ENCODE data around the gene TTC32.
"Not testable (repeated sequence)": the region's sequence is repeated elsewhere in the genome, so short reads cannot be mapped to it uniquely, and the experiment has no call there.

TTC32 gene

DNA sequence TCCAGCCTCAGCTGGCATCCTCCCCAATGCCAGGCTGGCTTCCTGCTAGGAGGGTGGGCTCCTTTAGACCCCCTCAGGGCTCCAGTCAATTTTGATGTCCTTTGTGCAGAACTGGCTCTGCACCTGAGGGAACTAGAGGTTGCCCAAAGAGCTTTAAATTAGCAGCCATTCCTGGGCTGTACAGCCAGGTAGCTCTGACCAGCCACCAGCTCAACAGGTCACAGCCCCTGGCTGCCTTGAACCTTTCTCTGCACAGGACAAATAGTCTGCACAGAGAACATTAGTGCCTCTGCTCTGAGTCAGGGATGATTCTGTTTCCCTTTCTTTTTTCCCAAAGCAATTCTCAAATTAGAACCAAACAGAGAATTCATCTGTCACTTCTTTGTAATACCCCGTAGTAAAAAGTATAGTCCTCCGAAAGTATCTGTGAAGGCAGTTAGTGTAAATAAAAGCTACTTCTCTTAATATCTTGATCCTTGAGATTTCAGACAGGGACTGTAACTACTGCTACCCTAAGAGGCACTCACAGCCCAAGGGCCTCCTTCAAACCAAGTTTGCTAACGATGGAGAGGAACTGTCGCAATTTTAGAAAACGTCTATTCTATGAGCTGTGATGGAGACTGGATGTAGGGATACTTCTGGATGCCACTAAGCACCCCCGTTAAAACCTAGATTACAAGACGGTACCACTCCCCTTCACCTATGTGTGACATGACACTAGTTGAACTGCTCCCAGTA, 3.0 kb downstream of the TTC32 start:
- DNase-seq = no peak

DNA sequence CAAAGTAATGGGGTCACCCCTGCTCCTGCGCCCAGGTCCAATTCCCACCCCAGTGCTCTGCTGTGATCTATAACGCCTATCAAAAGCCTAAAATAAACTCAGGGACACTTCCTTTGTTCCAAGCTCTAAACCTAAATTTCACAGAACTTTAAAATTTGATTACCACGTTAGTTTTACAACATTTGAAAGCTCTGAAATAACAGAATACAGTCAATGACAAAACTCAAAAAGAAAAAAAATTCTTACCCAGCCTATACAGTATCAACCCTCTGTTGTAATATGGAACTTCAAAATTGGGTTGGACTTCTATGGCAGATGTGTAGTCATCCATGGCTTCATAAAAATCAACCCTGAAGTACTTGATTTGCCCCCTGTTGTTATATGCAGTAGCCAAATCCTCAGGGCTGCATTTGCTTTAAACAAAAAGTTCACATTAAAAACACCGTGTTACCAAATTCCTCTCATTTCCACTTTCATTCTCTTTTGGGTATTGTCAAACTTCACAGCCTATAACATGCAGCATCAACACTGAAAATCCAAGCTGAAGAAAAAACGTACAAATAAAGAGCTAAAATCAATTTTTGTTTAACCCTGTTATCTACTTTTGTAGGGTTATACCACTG, 4.0 kb downstream of the TTC32 start:
- no peak for DNase-seq

DNA sequence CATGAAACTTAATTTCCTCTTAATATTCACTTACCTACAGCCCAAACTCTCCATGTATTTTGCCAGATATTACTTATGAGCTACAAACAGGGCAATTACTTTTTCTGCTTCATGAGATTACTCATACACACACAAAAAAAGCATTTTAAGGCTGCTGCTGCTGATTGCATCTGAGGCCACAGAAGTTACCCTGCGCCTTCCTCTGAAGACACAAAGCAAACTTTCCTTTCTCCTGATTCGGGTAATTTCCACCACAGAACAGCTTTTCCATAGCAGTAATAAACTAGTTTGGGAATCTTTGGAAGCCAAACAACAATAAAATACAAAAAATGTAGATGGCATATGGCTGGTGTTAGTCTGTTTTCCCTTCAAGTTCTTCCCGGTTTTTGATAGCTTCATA, 6.2 kb downstream of the TTC32 start:
- DNase-seq = no peak

DNA sequence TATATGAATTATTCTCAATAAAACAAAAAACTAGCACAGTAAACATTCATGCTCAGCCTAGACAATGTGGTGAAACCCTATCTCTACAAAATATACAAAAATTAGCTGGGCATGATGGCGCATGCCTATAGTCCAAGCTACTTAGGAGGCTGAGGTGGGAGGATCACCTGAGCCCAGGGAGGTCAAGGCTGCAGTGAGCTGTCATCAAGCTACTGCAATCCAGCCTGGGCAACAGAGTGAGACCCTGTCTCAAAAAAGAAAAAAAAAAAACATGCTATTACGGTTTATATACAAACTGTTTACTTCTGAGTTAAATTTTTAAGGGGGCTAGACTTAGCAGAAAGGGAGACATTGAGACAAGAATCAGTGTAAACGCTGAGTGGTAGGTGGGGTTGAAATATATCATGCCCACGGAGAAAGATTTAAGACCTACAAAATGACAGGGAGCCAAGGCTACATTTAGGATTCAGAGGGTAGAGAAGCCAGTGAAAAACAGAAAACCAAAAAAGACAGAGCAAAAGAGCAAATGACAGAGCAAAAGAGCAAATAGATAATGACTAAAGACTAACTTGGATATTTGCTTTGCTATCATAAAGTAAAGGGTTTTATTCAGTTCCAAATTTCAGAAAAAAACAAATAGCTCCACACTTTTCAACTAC, 7.5 kb downstream of the TTC32 start:
- no peak for DNase-seq

DNA sequence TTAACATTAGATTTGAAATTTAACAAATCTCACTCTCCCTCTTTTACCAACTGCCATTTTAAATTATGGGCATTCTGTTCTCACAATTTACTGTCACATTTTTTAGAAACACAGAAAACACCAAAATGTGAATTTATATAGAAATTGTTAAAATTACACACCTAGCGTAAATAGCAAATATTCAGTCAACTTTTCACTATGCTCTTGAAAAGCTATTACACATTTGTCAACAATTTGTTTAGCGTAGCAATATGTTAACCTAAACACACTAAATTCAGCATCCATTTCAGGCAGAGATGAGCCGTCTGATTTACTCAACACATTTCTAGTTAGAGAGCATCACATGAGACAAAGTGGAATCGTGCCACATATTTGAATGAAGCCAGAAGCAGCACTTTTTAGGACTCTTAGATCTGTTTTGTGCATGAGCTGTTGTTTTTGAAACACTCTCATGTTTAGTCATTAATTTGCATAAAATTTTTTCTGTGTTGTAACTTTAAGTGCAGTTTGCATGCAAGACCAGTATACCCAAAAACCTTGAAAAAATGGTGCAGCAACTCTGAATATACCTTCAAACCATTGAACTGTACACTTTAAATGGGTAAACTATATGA, 8.2 kb downstream of the TTC32 start:
- DNase-seq = no peak

DNA sequence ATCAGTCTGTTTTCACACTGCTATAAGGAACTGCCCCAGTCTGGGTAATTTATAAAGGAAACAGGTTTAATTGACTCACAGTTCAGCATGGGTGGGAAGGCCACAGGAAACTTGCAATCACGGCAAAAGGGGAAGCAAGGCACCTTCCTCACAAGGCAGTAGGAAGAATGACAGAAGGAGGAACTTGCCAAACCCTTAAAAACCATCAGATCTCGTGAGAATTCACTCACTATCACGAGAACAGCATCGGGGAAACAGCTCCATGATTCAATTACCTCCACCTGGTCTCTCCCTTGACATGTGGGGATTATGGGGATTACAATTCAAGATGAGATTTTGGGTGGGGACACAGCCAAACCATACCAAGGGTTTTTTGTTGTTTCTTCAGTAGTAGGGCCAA, 9.8 kb downstream of the TTC32 start:
- peak; percentile 63 for DNase-seq

DNA sequence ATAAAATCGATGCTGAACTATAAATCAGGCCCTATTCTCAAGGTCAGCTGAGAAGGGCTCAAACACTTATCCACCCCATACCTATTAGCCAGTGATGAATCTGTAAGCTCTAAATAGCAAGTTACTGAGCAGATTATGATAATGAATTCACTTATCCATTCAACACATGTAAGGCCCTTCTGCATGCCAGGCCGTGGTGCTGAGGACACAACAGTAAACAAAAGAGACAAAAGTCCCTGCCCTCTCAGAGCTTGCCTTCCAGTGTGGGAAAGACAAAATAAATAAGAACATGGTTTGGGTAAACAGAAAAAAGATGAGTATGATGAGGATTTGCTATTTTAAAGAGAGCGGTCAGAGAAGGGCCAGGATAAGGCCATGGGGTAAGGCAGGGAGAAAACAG, 11.7 kb downstream of the TTC32 start:
- DNase-seq = no peak

DNA sequence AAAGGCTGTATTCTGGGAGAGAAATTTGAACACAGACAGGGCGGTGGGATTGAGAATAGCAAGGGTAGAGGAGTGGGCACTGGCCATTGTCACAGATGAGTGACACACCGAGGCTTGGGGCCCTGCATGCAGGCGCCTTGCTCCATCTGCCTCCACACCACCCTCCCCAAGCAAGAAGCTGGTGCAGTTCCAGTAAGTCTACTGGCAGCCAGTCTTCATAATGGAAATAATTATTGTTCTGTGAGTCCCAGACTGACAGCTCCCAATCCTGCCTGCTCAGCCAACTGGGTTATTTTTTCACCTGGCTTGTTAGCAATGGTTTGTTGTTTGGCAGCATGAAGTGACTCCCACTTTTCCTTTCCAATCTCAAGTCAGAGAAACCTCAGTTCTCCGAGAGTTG, 13.0 kb downstream of the TTC32 start:
- DNase-seq = no peak

DNA sequence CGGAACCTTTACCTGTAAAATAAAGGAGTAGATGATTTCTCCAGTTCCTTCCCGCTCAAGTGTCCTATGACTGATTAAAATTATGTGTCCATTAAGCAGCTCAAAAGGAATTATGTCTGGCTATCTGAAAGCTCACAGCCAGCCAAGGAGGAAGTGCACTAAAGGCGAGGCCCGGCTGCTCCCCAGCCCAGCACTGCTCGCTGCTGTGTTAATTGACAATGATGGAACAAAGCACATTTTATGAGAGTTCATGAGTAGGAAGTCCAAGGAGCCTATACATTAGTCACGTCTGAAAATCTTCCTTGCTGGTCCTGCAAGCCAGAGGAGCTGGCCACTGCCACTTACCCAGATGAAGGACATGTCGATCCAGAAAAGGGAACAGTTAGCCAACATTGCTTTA, 14.3 kb downstream of the TTC32 start:
- no peak for DNase-seq

DNA sequence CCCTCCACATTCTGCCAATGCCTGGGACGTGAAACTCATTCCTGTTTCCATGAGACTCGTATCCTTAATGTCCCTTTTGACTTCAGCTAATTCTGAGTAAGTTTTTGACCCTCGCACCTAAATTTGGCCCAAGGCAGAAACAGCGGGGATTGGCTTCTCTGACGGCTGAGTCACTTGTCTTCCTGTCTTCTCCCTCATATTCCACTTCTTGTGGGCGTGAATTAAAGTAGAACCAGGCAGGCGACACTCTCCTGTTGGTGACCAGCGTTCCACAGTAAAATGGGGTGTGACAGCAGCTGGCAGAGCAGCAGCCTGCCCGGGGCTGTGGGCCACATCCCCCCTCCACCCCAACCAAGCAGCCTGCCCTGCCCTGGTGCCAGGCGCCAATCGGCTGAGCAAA, 15.5 kb downstream of the TTC32 start:
- DNase-seq = no peak

DNA sequence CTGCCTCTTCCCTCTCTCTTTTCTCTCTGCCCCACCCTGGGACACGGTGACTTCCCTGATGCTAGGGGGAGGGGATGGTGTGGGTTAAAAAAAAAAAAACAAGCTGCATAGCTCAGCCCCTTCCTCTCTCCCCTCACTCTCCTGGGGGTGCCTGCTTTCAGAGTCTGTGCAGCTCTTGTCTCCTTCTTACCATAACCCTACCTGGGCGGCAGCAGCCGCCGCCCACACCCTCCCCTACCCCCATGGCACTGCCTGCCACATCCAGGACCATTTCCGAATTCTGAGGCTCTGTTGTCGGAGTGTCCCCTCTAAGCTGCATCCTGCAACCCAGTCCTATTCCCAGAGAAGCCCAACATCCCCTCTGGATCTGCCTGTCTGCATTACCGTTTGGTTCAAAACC, 16.0 kb downstream of the TTC32 start:
- DNase-seq = no peak

DNA sequence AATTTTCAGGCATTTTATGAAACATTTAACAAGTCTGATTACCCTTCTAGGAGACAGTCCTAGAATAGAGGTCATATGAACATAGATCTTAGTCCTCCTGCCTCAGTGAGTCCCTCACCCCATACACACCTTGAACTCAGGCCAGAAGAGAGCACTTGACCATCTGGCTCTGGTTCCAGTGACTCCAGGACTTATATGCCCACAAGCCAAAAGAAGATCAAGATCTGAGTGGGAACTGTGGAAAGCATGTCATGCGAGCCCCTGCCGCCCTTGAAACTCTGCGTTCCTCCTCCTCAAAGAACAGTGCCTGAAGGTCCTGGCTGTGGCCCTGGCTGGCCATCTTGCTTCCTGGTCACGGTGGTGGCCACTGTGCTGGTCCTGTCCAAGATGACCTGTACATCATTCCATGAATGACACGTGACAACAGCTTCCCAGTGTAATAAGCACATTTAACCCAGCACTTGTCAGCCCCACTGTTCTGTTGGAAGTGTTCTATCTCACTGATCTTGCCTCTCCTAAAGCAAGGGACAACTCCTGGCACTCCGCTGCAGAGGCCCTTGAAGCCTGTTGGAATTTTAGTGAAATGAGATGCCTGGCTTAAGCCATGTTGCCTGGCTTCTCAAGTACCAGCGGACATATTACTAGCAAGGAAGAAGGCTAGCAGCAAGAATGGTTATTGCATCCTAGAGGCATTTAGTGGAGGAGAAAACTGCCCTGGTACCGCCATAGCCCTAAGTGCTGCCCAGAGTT, 17.6 kb downstream of the TTC32 start:
- DNase-seq = no peak

DNA sequence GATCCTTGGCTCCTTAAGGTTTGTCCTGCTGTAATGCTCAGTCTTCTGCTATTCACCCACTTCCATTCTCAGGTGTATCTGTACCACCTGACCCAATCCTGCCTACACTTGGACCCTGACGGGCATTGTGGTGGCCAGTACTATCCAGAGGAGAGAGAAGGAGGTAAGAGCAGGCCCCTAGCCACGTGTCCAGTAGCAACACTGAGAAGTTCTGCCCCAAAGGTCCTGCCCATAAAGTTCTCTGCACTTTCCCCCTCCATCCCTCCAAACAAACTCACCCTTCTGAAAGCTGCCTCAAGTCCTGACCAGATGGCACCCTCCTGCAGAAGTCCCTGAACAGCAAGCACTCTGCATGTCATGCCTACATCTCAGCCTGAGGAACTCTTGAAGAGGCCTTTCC, 18.3 kb downstream of the TTC32 start:
- no peak for DNase-seq

DNA sequence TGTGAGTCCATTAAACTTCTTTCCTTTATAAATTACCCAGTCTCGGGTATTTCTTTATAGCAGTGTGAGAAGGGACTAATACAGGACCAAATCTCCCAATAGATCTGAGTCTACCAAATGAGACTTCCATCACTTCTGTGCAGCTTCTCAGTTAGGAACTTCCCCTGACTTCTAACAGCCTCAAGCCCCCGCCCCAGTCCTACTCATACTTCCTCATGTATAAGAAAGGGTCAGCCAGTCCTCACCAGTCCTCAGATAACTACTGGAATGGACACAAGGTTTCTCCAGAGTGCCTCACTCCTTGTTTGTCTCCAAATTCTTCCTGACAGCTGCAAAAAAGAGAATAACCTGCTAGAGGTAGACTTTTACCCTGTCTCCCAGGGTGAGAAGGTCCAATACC, 19.5 kb downstream of the TTC32 start:
- no peak for DNase-seq

DNA sequence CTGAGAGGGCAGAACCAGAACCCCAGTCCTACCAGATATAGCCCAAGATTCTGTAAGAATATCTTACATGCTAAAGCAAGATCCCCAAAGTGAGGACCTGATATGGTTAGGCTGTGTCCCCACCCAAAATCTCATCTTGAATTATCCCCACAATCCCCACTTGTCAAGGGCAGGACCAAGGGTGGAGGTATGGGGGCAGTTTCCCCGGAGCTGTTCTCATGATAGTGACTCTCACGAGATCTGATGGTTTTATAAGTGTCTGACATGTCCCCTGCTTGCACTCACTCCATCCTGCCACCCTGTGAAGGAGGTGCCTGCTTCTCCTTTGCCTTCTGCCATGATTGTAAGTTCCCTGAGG, 19.9 kb downstream of the TTC32 start:
- no peak for DNase-seq

DNA sequence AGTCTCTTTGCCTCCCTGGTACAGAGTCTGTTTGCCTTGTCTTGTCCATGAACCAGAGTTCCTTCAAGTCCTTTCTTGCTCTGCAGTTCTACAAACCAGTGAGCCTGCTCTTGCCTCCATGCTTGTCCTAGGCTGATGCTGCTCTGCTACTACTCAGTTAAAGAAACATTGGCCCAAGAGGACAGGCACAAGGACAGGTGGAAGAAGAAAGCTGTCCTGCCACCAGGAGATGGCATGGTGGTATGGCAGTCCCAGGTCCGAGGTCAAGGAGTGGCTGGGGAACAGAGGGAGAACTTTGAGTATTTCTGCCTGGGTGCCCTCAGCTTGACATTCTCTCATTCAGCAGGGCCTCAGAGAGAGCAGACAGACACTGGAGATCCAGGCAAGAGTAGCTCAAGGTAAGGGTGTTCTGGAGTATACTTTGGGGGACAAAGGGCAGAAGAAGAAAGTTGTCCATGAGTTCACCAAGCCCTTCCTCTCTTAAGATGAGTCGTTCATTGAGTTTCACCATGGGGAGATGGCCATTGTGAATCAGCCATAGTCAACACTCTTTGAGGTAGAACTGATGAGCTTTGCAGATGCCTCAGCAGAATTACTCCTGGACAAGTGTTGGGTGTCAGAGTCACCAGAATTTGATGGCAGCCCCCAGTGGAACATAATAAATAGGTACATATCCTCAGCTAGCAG, 20.4 kb downstream of the TTC32 start:
- DNase-seq = no peak

DNA sequence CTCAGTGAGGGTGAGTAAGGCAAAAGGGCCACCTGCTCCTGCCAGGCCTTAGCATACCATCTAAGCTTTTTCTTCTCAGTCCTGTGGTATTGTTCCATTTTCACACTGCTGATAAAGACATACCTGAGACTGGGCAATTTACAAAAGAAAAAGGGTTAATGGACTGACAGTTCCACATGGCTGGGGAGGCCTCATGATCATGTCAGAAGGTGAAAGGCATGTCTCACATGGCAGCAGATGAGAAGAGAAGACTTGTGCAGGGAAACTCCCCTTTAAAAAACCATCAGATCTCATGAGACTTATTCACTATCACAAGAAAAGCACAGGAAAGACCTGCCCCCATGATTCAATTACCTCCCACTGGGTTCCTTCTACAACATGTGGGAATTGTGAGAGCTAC, 21.6 kb downstream of the TTC32 start:
- DNase-seq = not testable (repeated sequence)

DNA sequence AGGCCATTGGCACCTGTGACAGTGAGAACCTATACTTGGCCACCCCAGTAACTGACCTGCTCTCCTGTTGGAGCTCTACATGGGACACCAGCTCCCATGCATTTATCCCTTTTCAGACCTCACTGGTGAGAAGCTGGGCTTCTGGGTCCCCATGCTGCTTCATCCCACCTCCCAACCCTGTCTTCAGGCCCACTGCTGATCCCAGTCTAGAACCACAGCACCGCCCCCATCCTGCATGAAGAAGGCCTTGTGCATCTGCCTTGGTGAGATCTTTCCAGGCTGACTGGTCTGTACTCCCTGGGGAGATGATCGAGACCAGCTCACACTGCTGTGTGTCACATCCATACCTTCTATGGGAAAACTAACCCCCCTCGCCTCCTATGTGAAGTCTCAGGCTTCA, 22.7 kb downstream of the TTC32 start:
- DNase-seq = no peak

DNA sequence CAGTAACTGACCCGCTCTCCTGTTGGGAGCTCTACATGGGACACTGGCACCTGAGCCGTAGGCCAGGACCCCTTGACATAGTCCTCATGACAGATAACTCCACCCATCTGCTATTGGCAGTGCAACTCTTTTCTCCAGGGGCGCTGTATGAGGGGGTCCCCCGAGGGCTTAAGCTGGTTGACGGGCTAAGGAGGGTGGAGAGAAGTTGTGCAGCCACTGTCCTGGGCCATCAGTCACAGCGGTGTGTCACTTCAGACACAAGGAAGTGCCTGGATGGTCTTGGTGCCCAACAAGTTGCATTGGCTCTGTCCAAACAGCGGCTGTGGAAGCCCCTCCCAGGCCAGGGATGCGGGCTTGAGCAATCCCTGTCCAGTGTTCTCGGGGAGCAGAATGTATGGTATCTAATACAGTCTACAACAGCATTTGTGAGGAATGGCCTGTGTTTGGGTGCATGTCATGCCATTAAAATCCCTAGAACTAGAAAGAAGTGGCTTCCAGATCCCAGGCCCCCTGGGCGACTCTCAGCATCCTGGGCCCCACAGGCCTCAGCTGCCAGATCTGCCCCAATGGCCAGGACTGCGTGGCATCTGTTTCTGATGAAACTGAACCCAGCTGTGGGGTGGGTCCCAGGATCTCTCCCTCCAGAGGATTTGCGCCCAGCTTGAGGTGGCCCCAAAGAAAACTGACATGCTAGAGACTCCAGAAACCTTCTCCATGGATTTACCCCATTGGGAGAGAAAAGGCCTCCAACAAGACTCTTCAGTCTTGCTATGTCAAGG, 23.3 kb downstream of the TTC32 start:
- DNase-seq = no peak

DNA sequence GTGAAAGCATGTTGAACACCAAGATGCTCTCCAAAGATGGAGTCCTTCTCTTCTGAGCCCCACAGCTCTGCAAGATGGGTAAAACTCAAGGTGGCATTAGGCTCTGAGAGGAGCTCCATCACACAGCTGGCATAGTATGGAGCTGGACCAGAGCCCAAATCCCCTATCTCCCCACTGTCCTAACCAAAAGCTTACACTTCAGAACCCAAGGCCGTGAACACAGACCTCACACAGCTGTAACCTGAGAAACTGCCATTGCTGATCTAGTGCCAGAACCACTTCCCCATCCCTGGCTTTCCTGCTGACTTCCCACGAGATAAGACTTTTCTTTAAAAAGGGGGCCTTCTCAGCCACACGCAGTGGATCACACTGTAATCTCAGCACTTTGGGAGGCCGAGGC, 25.0 kb downstream of the TTC32 start:
- no peak for DNase-seq

DNA sequence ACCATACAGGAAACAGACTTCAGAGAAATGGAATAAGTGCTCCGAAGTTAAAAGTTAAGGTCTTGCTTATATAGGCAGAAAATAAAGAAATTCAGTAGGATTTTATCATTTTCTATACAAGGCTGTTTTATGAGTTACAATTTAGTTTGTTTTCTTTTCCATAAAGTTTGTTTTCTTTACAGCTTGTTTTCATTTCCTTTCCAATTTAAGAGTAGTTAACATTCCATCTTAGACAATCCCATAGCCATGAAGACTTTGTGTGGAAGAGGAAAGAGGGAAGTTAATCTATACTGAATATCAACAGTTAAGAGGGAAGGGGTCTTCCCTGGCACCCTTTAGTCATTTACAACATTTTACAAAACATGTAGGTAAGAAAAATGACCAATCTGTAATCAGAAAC, 26.5 kb downstream of the TTC32 start:
- no peak for DNase-seq

DNA sequence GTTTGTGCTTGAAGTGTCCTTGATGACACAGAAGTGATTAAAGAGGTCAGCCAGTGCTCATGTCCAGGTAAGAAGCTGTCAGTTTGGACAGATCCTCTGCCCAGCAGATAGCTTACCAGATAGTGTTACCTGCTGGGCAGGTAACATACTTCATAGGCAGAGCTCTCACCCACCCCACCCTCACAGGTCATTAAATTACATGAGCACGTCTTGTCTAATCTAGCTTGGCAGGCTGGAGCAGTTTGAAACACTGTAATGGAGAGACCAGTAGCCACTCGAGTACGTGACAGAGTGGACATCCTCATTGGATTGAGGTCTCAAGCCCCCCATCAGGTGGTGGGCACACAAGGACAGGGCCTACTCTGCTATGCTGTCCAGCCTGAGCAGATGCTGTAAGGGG, 27.1 kb downstream of the TTC32 start:
- no peak for DNase-seq

Data from CD4-positive, alpha-beta T cell treated with Interferon gamma for 1 hour (primary cell).